ENCODE data around the gene CORO2B.

The CORO2B gene

GRCh38 chr15:68774521-68775235 is 195.9 kb downstream of the CORO2B start:
- peak; percentile 44 for DNase-seq (ENCODE audit: low spot score)

DNA sequence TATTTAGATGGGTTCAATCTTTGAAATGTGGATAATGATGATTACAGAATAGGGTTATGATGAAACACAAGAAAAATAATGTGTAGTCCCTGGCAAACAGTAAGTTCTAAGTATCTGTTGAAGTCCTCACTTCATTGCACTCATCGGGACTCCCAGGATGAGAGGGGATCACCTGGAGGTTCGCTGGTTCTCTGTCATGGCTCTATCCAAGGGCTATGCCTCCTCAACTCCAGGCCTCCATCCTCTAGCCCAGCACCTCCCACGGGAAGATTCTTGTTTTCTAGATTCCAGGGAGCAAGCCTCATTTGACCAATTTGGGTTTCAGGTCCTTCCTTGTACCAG is 196.4 kb downstream of the CORO2B start:
- DNase-seq (ENCODE audit: low spot score): no peak

- DNase-seq (ENCODE audit: low spot score): peak; percentile 74
These were observed 197.1 kb downstream of the CORO2B start for GRCh38 chr15:68775671-68776476.

- DNase-seq (ENCODE audit: low spot score): no peak
These were observed 197.9 kb downstream of the CORO2B start for GRCh38 chr15:68776477-68777270.

Measured in AG20443 (cell line).